NK-92 (cell line): ENCODE measurements around the gene TTC34.

Source experiments
- DNase-seq: peaks from one replicate; lab custom pipeline; 2025; ENCODE audit not compliant: unreplicated experiment; lab: John Stamatoyannopoulos, UW

Gene TTC34

DNA sequence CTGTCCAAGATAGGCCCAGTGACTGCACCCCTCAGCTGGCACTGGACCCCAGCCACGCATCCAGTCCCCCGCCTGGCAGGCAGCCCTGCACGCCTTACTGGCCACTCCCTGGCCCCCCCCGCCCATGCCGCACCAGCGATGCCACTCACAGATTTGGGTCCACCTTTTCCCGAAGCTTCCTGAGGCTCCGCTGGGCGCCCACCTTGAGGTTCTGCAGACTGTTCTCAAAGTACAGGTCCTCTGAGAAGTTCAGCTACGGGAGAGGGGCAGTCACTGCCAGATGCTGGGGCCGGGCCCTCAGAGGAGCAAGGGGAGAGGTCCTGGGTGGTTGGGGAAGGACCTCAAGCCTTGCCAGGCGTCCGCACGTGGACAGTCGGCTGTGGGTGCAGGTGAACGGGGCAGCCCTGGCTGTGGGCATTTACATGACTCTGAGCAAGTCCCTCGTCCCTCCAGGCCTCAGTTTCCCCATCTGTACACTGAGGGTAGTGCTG, 206.8 kb downstream of the TTC34 start:
- no peak for DNase-seq

DNA sequence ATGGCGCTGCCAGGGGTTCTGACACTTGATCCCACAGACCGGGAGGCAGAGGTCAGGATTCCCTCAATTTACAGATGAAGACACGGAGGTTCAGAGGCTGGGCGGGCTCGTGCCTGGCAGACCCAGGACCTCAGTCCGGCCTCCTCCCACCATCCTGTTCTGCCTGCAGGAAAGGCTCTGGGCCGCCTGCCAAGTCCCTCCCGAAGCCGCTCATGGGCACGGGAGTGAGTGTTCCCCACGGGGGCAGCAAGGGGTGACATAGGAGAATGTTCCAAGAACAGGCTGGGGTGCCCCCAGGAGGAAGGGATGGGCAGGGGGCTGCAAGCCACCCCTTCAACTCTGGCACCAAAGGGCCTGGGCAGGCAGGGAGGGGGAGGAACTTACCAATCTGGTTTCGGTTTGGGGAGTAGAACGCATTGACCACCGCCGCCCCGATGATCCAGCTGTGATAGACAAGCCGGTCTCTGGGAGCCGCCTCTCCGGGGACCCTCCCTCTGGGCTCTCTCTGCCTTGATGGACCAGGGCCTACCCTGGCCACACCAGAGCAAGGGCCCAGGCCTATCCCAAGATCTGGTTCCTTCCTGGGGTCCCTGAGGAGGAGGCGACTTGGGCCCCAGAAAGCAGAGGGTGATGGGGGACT, 207.4 kb downstream of the TTC34 start:
- no peak for DNase-seq

DNA sequence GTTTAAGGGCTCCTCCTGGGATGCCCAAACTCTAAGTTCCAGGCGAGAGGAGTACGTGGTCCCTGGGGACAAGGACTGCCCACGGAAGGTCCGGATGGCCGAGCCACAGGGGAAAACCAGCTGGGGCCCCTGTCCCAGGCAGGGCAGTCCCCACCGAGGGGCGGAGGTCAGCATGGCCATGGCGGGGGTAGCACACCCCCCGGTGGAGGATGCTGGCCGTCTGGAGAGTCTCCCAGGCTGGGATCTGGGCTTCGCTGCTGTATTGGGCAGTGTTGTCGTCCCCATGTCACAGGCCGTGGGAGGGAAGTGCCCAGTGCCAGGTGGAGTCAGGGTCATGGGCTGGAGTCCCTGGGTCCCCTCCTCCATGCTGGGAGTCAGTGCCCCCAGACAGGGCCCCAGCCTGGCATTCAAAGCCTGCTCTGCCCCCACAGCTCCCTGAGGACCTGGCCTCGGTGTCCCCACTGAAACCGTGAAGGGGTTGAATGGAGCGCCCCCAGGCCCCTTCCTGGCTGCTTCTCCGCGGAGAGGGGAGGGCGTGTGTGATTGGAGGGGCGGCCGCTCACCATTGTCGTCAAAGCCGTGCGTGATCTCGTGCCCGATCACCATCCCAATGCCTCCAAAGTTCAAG, 208.1 kb downstream of the TTC34 start:
- no peak for DNase-seq

GRCh38 chr1:2592672-2593071, 208.8 kb downstream of the TTC34 start:
- no peak for DNase-seq

DNA sequence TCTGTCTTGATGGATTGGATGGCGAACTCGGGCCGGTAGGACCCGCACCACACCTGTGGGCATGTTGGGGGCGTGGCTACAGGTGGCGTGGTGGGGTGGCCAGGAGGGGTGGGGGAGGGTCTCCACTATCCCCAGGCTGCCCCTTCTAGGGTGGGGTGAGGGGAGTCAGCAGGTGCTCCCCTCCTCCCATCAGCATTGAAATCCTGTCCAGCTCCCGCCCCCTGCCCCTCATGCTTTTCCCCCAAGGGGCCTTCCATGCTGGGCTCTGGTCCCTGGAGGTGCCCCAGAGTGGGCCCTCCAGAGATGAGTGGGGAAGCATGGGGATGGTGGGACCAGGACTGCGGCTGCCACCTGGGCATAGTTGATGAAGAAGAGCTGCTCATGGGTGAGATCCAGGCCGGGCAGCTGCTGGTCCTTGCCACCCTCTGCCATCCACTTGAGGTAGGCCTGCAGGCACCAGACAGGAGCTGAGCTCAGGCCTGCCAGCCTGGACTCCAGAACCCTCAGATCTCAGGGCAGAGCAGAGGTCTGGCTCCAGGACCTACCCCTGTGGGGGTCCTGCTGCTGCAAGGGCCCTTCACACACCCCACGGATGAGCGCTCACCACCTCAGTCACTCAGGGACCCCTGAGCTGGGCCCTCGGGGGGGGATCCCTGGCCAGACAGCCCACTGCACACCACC, 209.8 kb downstream of the TTC34 start:
- no peak for DNase-seq

- no peak for DNase-seq
Observed at GRCh38 chr1:2591233-2591580, 210.3 kb downstream of the TTC34 start.

- no peak for DNase-seq
Observed at GRCh38 chr1:2590233-2591141, 211.0 kb downstream of the TTC34 start.

DNA sequence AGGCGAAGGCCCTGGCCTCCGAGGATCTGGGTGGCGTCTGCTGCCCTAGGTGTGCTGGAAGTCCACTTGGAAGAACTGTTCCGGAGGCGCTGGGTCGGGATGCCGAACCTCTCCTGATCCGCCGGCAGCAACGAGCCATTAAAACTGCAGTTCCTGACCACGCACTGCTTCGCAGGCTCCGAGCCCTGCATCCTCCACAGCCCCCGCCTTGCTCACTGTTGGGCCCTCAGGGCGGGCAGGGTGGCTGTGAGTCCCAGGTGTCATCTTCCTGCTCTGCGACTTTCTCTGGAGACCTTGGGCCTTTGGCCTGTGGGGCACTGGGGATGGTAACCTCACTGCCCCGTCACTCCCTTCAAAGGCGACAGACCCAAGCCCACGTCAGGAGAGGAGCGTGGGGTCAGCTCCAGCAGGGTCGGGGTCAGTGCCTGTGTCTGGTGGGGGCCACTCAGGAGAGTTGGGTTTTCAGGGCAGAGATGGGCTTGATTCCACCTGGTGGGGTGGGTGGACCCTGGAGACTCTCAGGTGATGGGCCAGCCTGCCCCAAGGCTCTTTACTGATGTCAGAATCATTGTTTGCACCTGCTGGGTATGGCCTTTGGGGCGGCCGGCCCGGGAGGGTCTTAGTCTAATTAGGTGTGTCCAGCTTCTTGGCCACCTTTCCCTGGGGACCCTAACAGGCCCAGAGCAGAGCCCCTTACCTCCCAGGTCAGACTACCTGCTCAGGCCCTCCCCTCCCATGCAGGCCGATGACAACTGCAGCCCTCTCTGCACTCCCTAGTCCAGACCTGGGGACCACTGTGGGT, 211.9 kb downstream of the TTC34 start:
- DNase-seq, result no peak

GRCh38 chr1:2588661-2589430, 212.6 kb downstream of the TTC34 start:
- DNase-seq, result no peak

- DNase-seq, result no peak
Observed at GRCh38 chr1:2587860-2588571, 213.5 kb downstream of the TTC34 start.

- DNase-seq, result no peak
Observed at GRCh38 chr1:2587071-2587859, 214.2 kb downstream of the TTC34 start.

DNA sequence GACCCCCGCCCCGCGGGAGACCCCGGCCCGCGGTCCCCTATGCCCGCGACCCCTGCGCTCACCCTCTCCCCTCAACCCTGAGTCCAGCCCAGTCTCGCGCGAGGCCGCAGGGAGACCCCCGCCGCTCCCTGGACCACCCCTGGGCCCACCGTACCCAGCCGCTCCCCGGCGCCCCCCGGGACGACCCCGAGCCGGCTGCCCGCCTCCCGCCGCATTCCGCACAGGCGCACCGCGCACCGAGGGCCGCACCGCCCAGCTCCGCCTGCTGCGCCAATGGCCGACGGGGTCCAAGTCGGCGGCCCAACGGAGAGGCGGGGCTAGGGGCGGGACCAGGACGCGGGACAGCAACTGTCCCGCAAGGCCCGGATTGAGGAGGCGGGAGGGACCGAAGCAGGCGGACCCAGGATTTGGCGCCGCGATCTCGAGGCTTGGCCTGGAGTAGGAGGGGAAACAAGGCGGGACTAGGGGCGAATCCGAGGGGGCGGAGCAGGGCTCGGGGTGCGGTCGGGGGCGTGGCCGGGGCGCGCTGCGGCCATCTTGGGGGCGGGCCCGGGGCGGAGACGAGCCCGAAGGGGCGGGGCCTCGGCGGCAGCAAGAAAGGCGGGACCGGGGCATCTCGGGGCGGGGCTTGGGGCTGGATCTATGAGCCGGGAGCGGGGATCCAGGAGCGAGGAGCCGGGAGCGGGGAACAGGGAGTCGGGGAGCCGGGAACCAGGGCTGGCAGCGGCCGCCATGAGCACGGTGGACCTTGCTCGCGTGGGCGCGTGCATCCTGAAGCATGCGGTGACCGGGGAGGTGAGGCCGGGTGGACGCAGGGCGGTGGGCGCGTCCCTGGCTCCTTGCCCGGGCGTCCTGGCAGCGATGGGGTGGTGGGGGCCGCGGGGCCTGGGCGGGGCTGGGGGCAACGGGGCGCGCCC, 215.1 kb downstream of the TTC34 start, which contains the start of gene PRXL2B:
Gene PRXL2B (plus strand): TSS at position 624 of the 917 bp plus-strand sequence. CDS start 109 bp downstream, at position 733.
- peak; percentile 43 for DNase-seq
